GM18951 (cell line): ENCODE results near the gene CA9.
"Not testable (repeated sequence)": the region's sequence is repeated elsewhere in the genome, so short reads cannot be mapped to it uniquely, and the experiment has no call there.

Experiments used
- POLR2A ChIP-seq: IDR thresholded peaks from 4 replicates; pipeline ENCODE4 v1.6.1; 2011; ENCODE audit warnings: mild to moderate bottlenecking; ENCODE audit not compliant: insufficient read length, insufficient read depth; ENCODE audit errors: extremely low read depth
- in situ Hi-C: fragments of 300-500 bp; cut with MboI; formaldehyde crosslinking; loops from one replicate; pipeline ENCODE4 v1.12.0; 2022; ENCODE audit warnings: low sequenced_read_pairs, mixed read lengths, inconsistent platforms; ENCODE audit not compliant: unreplicated experiment

CA9 gene

GRCh38 chr9:35673132-35674024 lies at the start of gene CA9:
Gene CA9, plus strand, starts transcription at chr9:35673928. Its CDS starts 32 bp downstream, at chr9:35673960.
- in situ Hi-C loops: no loop called here
- TF ChIP-seq POLR2A: no peak

- no peak for TF ChIP-seq POLR2A
- in situ Hi-C loops: no loop called here
These were observed 46.2 kb upstream of the CA9 start for GRCh38 chr9:35627575-35627974.

DNA sequence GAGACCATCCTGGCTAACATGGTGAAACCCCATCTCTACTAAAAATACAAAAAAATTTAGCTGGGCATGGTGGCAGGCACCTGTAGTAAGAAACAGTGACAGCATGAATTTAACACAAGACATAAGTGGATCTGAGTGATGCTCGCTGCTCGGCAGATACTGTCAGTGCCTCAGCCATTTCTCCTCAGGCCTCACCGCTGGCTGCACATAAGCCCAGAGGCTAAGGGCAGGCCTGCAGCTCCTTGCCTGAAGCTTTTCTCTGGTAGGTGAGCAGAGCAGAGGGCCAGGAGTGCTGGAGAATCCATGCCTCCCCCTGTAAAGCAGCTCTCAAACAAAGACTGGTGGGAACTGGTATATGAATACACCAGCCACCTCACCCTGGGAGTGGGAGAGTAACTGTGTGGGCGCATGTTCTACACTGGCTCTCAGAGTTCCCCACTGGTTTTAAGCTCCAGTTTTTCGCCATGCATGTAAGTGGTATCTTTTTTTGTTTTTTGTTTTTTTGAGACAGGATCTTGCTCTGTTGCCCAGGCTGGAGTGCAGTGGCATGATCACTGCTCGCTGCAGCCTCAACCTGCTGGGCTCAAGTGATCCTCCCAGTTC lies 45.2 kb upstream of the CA9 start:
- in situ Hi-C loops: no loop called here
- TF ChIP-seq POLR2A: no peak

- TF ChIP-seq POLR2A: no peak
- in situ Hi-C loops: no loop called here
These were observed 44.1 kb upstream of the CA9 start for GRCh38 chr9:35629597-35629996.

DNA sequence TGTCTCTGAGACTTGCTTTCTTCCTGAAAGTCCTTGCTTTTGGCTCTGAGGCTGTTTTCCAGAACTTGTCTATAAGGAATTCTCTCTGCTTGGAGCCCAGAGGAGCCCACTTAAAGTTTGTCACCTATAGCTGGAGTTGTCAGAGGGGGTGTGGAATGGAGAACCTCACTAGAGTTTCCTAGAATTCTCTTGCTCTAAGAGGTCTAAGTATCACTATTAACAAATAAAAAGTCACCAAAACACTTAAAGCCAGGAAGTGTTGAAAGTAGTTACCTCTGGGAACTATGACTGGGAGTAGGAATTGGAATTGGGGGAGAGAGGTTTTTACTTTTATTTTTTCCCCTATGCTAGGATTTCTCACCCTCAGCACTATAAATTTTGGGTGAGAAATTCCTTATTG lies 38.0 kb upstream of the CA9 start:
- TF ChIP-seq POLR2A: no peak
- in situ Hi-C loops: no loop called here

DNA sequence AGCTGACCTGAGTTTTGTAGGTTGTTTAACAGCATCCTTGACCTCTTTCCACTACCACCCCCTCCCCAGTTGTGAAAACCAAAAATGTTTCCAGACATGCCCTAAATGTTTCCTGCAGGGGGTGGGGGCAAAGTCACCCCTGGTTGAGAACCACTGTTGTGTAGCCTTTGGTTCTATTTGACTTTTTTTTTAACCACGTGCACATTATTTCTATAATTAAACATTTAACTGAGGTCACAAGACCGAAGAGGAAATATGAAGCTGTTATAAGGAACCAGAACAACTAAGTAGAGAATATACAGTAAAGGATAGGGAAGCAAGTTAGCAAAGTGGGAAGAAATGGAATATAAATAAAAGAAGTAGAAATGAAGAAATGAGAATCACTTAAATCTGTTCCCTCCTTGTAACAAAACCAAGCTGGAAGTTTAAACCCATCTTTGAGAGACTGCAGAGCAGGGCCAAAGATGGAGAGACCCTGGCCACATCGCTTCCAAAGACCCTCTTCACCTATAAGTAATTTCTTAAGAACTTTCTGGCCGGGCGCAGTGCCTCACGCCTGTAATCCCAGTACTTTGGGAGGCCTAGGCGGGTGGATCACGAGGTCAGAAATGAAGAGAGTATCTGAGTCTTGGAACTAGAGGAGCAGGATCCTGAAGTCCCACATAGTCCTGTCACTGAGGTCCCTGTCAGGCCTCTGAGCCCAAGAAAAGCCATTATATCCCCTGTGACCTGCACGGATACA lies 37.4 kb upstream of the CA9 start:
- in situ Hi-C loops: no loop called here
- no peak for TF ChIP-seq POLR2A

DNA sequence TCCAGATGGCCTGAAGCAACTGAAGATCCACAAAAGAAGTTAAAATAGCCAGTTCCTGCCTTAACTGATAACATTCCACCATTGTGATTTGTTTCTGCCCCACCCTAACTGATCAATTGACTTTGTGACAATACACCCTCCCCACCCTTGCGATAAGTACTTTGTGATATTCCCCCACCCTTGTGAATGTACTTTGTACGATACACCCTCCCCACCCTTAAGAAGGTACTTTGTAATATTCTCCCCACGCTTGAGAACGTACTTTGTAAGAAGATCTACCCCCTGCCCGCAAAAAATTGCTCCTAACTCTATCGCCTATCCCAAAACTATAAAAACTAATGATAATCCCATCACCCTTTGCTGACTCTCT lies 36.9 kb upstream of the CA9 start:
- in situ Hi-C loops: not testable (repeated sequence)

GRCh38 chr9:35637427-35637955 lies 36.2 kb upstream of the CA9 start:
- in situ Hi-C loops: not testable (repeated sequence)

DNA sequence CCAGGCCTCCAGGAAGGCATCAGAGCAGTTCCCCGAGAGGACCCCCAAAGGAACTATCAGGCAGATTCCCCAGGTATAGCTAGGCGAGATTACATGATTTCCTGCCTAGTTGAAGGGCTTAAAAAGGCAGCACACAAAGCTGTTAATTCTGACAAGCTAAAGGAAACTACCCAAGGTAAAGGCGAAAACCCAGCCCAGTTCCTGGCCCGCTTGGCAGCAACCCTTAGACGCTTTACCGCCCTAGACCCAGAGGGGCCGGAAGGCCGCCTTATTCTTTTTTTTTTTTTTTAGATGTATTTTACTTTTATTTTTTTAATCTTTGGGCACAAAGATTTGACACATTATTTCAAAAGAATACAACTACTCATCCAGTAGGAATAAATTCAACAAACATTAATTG lies 35.0 kb upstream of the CA9 start:
- in situ Hi-C loops: not testable (repeated sequence)

DNA sequence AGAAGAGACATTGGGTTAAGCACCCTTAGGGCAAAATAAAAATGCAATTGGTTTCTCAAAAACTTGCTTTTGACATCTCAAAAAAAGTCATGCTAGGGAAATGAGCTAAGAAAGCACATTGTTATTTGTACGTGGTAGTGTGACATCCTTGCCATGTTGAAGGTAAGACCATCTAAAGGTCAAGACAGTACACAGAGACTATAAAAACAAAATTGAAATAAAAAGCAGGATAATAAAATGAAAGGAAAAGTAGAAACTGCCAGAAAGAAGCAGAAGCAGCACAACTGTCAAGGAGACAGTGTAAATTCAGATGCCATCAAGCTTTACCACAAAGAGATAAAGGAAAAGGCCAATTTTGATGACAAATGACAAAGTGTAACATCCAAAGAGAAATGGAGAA lies 34.5 kb upstream of the CA9 start:
- in situ Hi-C loops: not testable (repeated sequence)

- in situ Hi-C loops: no loop called here
- TF ChIP-seq POLR2A: no peak
These were observed 34.1 kb upstream of the CA9 start for GRCh38 chr9:35639631-35640030.

DNA sequence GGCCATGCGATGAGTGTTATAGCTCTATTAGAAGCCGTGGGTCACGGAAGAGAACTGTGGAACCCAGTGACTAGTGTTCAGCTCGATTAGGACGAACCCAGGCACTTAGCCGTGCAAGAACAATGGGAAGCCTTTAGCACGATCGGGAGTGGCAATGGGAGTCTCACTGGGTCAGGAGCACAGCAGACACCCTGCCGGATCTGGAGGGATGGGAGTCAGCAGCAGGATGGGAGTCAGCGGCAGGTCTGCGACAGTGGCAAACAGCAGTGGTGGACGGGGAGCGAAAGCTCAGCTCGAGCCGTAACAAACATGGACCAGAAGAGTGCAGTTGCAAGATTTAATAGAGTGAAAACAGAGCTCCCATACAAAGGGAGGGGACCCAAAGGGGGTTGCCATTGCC lies 33.3 kb upstream of the CA9 start:
- in situ Hi-C loops: not testable (repeated sequence)

DNA sequence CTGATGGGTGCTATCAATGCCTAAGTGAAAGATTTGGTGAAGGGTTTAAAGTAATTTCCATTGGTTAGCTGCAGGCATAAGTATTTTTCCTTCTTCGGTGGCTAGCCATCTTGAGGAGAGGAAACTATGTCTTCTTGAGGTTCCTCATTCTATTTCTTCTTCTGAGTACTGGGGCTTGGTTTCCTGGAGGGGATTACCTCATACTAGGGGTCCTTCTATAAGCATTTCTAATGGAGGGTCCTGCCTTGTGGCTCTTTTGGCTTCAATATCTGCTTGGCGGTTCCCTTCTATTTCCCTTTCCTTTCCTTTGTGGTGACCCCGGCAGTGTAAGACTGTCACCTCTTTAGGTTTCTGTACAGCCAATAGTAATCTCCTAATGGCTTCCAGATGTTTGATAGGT lies 32.2 kb upstream of the CA9 start:
- in situ Hi-C loops: not testable (repeated sequence)

GRCh38 chr9:35643046-35643445 lies 30.7 kb upstream of the CA9 start:
- TF ChIP-seq POLR2A: no peak
- in situ Hi-C loops: no loop called here

DNA sequence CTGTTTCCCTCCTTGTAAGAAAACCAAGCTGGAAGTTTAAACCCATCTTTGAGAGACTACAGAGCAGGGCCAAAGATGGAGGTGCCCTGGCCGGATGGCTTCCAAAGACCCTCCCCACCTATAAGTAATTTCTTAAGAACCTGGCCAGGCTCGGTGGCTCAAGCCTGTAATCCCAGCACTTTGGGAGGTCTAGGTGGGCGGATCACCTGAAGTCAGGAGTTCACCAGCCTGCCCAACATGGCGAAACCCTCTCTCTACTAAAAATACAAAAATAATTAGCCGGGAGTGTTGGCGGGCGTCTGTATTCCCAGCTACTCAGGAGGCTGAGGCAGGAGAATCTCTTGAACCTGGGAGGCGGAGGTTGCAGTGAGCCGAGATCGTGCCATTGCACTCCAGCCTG lies 28.0 kb upstream of the CA9 start:
- in situ Hi-C loops: not testable (repeated sequence)
